ENCODE results near the gene DYNLT2. TPM values are rescaled to one million over a fixed set of nuclear protein-coding genes. Genes with fewer than 3 reads are reported as not detected.

The DYNLT2 gene
- total and polyA plus RNA-seq, 2 of the 13 experiments (the other 11 are each of a cell fraction or from before 2014, with no cell fraction given): 2.1 to 4.3 TPM

GRCh38 chr6:169794317-169795055, 43.1 kb upstream of the DYNLT2 start (continued):
- TF ChIP-seq ZNF331 (CRISPR knock-in tag; IDR thresholded peaks at IDR 0.05) (no peak), FOXP4 (CRISPR knock-in tag; IDR thresholded peaks at IDR 0.05) (no peak), ZNF598 (CRISPR knock-in tag; IDR thresholded peaks at IDR 0.05; ENCODE audit: borderline replicate concordance) (peak; percentile 73; the same call in 1 of the 2 replicates), ZNF546 (CRISPR knock-in tag; conservative IDR thresholded peaks at IDR 0.05) (no peak), ARID3A (IDR thresholded peaks at IDR 0.05; ENCODE audit: low read depth, low read length) (no peak), ZNF572 (CRISPR knock-in tag; IDR thresholded peaks at IDR 0.05) (no peak), AGO2 (optimal IDR thresholded peaks at IDR 0.05; ENCODE audit: low read depth, low read length) (peak; percentile 87), HCFC1 (IDR thresholded peaks at IDR 0.05; ENCODE audit: low read depth, low read length) (no peak), ATF1 (CRISPR knock-in tag; IDR thresholded peaks at IDR 0.05) (no peak), KMT2A (CRISPR knock-in tag; IDR thresholded peaks at IDR 0.05) (no peak), BCL3 (CRISPR knock-in tag; IDR thresholded peaks at IDR 0.05) (0 out of 2 replicates have a peak, but pooled peaks have one; percentile 31), AGO1 (IDR thresholded peaks at IDR 0.05; ENCODE audit: low read depth, low read length, poor library complexity, severe bottlenecking) (peak; percentile 71), ZNF713 (CRISPR knock-in tag; IDR thresholded peaks at IDR 0.05) (no peak), SNRNP70 (IDR thresholded peaks at IDR 0.05; ENCODE audit: low read depth, low read length) (no peak), HNRNPL (IDR thresholded peaks at IDR 0.05; ENCODE audit: low read depth, low read length) (peak; percentile 53; the same call in 1 of the 2 replicates)

Measured in HepG2 (cell line).